Measurements from ENCODE around the gene RAET1G.
"Not testable (repeated sequence)": the region's sequence is repeated elsewhere in the genome, so short reads cannot be mapped to it uniquely, and the experiment has no call there.

DNA sequence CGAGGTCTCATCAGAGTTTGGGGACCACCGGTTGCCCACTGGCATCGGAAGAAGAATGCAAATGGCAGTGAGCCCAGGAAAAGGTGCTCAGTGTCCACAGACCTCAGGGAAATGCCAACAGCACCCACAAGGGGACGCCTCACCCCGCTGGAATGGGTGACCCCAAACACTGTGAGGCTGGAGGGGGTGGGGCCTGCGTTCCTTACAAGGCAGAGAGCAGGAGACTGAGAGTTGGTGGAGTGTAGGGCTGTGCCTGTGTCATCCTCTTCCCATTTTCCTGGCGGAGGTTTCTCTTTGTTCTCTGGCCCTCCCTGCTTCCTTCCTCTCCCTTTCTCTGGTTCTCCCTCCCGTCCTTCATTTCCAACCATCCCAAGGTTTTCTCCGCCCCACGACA lies 31.0 kb upstream of the RAET1G start:
- TF ChIP-seq, protein P1, sequence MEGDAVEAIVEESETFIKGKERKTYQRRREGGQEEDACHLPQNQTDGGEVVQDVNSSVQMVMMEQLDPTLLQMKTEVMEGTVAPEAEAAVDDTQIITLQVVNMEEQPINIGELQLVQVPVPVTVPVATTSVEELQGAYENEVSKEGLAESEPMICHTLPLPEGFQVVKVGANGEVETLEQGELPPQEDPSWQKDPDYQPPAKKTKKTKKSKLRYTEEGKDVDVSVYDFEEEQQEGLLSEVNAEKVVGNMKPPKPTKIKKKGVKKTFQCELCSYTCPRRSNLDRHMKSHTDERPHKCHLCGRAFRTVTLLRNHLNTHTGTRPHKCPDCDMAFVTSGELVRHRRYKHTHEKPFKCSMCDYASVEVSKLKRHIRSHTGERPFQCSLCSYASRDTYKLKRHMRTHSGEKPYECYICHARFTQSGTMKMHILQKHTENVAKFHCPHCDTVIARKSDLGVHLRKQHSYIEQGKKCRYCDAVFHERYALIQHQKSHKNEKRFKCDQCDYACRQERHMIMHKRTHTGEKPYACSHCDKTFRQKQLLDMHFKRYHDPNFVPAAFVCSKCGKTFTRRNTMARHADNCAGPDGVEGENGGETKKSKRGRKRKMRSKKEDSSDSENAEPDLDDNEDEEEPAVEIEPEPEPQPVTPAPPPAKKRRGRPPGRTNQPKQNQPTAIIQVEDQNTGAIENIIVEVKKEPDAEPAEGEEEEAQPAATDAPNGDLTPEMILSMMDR (IDR thresholded peaks at IDR 0.05): not testable (repeated sequence)
- TF ChIP-seq POLR2A (IDR thresholded peaks at IDR 0.05): not testable (repeated sequence)

Measured in lower leg skin (tissue), 3 donors.